ENCODE data around the gene IARS1. TPM values are rescaled to one million over a fixed set of nuclear protein-coding genes. Genes with fewer than 3 reads are reported as not detected.

The IARS1 gene
- total RNA-seq, 1 donor from 2014 or later = 44.4 TPM

DNA sequence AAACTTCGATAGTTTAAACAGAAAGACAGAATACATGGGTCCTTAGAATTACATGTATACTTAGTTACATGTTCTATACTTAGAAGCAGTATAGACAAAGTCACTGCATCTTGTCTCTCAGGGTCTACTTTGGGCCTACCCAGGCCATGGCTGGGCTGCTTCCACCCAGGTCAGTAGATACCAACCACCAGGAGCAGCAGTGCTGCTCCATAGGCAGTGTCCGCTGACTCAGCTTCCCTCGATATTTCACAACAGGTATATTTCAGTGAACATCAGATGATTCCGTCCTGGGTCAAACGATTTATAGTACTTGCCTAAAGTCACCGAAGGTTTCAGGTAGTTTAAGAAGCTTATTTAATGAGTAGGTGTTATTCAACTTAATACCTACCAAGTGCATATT, 18.0 kb downstream of the IARS1 start:
- Histone ChIP-seq H3K36me3 (peaks cover 85 to 99% of the 10 kb centered on the region in 2 donors), H3K4me1 (no peaks in the 10 kb centered on the region), H3K27me3 (no peaks in the 10 kb centered on the region), H3K4me3 (no peak overlapping the region), H3K9me3 (no peaks in the 10 kb centered on the region), H3K27ac (no peak overlapping the region)
- no peak for DNase-seq (ENCODE audit: low spot score in 2 of 2)
- TF ChIP-seq, protein P1, sequence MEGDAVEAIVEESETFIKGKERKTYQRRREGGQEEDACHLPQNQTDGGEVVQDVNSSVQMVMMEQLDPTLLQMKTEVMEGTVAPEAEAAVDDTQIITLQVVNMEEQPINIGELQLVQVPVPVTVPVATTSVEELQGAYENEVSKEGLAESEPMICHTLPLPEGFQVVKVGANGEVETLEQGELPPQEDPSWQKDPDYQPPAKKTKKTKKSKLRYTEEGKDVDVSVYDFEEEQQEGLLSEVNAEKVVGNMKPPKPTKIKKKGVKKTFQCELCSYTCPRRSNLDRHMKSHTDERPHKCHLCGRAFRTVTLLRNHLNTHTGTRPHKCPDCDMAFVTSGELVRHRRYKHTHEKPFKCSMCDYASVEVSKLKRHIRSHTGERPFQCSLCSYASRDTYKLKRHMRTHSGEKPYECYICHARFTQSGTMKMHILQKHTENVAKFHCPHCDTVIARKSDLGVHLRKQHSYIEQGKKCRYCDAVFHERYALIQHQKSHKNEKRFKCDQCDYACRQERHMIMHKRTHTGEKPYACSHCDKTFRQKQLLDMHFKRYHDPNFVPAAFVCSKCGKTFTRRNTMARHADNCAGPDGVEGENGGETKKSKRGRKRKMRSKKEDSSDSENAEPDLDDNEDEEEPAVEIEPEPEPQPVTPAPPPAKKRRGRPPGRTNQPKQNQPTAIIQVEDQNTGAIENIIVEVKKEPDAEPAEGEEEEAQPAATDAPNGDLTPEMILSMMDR (IDR thresholded peaks at IDR 0.05) = no peak
- intact Hi-C loops (cut with DNase I) = no loop called here

DNA sequence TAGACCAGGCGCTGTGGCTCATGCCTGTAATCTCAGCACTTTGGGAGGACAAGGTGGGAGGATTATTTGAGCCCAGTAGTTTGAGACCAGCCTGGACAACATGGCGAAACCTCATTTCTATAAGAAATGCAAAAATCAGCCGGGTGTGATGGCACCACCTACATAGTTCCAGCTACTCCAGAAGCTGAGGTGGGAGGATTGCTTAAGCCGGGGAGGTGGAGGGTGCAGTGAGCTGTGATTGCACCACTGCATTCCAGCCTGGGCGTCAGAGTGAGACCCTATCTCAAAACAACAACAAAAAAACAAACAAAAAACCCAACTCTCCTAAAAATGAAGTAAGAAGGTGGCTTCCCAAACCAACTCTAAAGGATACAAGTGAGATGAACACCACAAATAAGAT, 23.0 kb downstream of the IARS1 start:
- H3K4me3 ChIP-seq = no peak overlapping the region
- intact Hi-C loops (cut with DNase I) = no loop called here
- peaks cover 86 to 99% of the 10 kb centered on the region in 2 donors for H3K36me3 ChIP-seq
- H3K9me3 ChIP-seq = no peaks in the 10 kb centered on the region
- H3K27ac ChIP-seq = no peak overlapping the region
- no peak for DNase-seq (ENCODE audit: low spot score in 2 of 2)
- H3K27me3 ChIP-seq = no peaks in the 10 kb centered on the region
- H3K4me1 ChIP-seq = no peaks in the 10 kb centered on the region
- TF ChIP-seq, protein P1 (IDR thresholded peaks at IDR 0.05) = no peak

DNA sequence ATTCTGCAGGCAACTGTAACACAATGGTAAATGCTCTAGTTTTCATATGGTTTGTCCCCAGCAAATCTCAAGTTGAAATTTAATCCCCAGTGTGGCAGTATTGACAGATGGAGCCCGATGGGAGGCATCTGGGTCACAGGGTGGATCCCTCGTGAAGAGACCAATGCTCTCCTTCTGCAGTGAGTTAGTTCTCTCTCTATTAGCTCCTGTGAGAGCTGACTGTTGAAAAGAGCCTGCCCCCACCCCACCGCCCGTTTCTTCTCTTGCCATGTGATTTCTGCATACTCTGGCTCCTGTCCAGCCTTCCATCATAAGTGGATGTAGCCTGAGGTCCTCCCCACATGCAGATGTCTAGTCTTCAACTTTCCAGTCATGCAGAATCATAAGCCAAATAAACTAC, 27.0 kb downstream of the IARS1 start:
- Histone ChIP-seq H3K9me3 (no peaks in the 10 kb centered on the region), H3K27me3 (no peaks in the 10 kb centered on the region), H3K36me3 (peaks cover 87 to 100% of the 10 kb centered on the region in 2 donors), H3K4me1 (no peaks in the 10 kb centered on the region), H3K4me3 (no peak overlapping the region), H3K27ac (no peak overlapping the region)
- TF ChIP-seq, protein P1 (IDR thresholded peaks at IDR 0.05) = no peak
- DNase-seq (ENCODE audit: low spot score in 2 of 2) = no peak
- intact Hi-C loops (cut with DNase I) = no loop called here

DNA sequence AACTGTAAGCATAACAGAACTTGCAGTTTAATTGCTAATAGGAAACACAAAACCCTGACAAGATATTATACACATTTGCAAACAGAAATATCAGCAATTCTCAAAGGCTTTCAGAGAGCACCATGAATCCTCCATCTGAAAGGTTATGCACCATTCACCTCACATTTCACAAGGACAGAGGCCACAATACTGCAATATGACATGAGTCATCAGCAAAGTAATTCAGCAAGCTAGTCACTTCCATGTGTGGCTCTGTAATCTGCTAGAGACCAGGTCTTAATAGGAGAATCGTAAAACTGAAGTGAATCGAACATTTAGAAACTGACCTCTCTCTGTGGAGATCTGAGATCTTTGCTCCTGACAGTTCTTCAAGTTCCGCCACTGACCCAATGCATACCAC, 28.3 kb downstream of the IARS1 start:
- Histone ChIP-seq H3K4me1 (no peaks in the 10 kb centered on the region), H3K27ac (no peak overlapping the region), H3K27me3 (no peaks in the 10 kb centered on the region), H3K36me3 (peaks cover 85 to 100% of the 10 kb centered on the region in 2 donors), H3K9me3 (no peaks in the 10 kb centered on the region), H3K4me3 (no peak overlapping the region)
- intact Hi-C loops (cut with DNase I) = no loop called here
- no peak for DNase-seq (ENCODE audit: low spot score in 2 of 2)
- TF ChIP-seq, protein P1 (IDR thresholded peaks at IDR 0.05) = no peak

DNA sequence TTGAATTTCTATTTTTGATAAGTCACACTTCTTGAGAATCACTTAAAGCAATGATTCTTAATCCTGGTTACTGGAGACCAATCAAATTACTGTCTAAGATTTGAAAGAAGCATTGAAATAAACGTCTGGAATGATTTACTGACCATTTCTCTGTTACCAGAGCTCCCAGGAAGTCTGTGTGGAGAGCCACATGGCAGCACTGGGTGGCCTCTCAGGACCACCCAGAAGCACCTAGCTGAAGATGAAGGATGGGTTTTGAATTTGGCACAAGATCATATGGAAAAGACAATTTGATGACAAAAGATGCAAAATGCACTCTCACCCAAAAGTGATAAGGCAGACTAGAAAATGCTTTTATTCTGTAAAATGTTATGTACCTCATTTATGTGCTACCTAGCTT, 30.4 kb downstream of the IARS1 start:
- intact Hi-C loops (cut with DNase I) = no loop called here
- no peak overlapping the region for H3K27ac ChIP-seq
- no peaks in the 10 kb centered on the region for H3K9me3 ChIP-seq
- TF ChIP-seq, protein P1 (IDR thresholded peaks at IDR 0.05) = no peak
- DNase-seq (ENCODE audit: low spot score in 2 of 2) = no peak
- peaks cover 86 to 100% of the 10 kb centered on the region in 2 donors for H3K36me3 ChIP-seq
- H3K4me3 ChIP-seq = no peak overlapping the region
- H3K4me1 ChIP-seq = no peaks in the 10 kb centered on the region
- H3K27me3 ChIP-seq = no peaks in the 10 kb centered on the region

DNA sequence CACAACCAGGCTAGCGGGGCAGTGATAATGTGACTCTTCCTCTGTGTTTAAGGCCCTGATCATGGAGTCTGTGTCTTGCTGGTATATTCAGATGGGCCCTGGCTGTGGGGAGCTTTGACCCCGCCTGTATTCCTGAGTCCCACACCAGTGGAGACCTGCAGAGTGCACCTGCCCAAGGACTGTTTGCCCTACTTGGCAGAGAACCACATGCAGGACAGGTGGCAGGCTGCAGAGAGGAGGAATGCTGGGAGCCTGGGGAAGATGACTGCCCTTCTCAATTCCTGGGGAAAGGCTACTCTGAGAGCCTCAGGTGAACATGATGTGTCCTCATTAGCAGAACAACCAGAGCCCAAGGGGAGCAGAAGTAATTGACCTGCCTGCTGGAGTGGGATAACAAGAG, 36.2 kb downstream of the IARS1 start:
- no peak for DNase-seq (ENCODE audit: low spot score in 2 of 2)
- peaks cover 86 to 95% of the 10 kb centered on the region in 2 donors for H3K36me3 ChIP-seq
- H3K27me3 ChIP-seq = no peaks in the 10 kb centered on the region
- H3K4me3 ChIP-seq = no peak overlapping the region
- TF ChIP-seq, protein P1 (IDR thresholded peaks at IDR 0.05) = no peak
- no peaks in the 10 kb centered on the region for H3K9me3 ChIP-seq
- intact Hi-C loops (cut with DNase I) = no loop called here
- H3K4me1 ChIP-seq = no peaks in the 10 kb centered on the region
- no peak overlapping the region for H3K27ac ChIP-seq

Measured in ascending aorta (tissue), 2 donors.